ES-I3 (cell line): ENCODE data around the gene RAB6A.
"Not testable (repeated sequence)": the region's sequence is repeated elsewhere in the genome, so short reads cannot be mapped to it uniquely, and the experiment has no call there.

Experiments
- H3K36me3 ChIP-seq: 2 replicates; pipeline ENCODE4 v1.6.1; 2013; ENCODE audit warnings: mild to moderate bottlenecking, low read length, control low read depth, moderate library complexity; ENCODE audit not compliant: insufficient read depth
- H3K4me1 ChIP-seq: 2 replicates; pipeline ENCODE4 v1.6.1; 2013; ENCODE audit warnings: mild to moderate bottlenecking, control low read depth, low read length; ENCODE audit not compliant: insufficient read depth
- H3K9ac ChIP-seq: 2 replicates; pipeline ENCODE4 v1.6.1; 2013; ENCODE audit warnings: low read depth, mild to moderate bottlenecking, low read length, moderate library complexity
- H3K9me3 ChIP-seq: 2 replicates; pipeline ENCODE4 v1.6.1; 2013; ENCODE audit warnings: mild to moderate bottlenecking, low read length, moderate library complexity; ENCODE audit not compliant: control insufficient read depth, insufficient read depth

The RAB6A gene

DNA sequence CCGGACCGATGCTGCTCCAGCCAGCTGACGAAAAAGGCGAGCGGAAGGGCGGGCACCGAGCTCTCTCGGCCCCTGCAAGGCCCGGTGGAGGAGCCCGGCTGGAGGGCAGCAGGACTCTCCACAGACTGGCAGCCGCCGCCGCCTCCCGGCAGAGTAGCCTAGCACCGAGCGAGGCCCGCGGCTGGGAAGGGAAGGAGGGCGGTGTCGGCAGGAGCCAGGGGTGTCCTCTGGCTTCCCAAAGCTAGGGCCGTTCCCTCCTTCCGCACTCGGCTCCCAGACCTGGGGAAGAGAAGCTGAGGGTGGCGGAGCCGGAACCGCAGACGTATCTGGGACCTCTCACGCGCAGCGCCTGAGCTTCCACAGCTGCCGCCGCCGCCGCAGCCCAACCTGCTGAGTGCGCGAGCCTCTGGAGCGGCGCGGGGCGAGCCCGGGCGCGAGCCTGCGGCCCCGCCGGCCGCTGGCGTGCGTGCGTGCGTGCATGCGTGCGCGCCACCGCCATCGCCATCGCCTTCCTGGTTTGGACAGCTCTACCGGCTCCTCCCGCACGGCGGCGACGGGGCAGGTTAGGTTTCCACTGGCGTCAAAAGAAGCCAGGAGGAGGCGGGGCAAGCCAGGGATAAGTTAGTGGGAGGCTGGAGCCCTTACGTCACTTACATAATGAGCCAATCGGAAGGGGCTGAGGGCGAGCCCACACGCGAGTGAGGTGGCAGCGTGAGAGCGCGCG is at the start of gene RAB6A:
TSS of gene RAB6A (minus strand) at position 396 of the 724 bp plus-strand sequence. CDS start 439 bp downstream, outside the sequence.
- H3K36me3 ChIP-seq, result no peaks in the 10 kb centered on the region
- H3K4me1 ChIP-seq, result peaks cover 7% of the 10 kb centered on the region; the same call in 1 of the 2 replicates
- no peaks in the 10 kb centered on the region for H3K9me3 ChIP-seq
- H3K9ac ChIP-seq, result peak within 1 kb of the TSS; percentile 99

DNA sequence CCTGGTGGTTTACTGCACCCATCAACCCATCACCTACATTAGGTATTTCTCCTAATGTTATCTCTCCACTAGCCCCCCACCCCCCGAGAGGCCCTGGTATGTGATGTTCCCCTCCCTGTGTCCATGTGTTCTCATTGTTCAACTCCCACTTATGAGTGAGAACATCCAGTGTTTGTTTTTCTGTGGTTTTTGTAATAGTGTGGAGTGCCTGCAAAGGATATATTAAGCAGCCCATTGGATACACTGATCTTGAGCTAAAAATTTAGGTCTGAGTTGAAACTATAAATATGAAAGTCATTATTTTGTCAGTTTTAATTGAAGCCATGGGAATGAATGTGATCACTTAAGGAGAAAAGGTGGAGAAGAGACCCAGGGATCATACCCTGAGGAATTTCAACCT is 49.8 kb upstream of the RAB6A start:
- H3K36me3 ChIP-seq, result no peaks in the 10 kb centered on the region; the same call in 1 of the 2 replicates
- H3K9ac ChIP-seq, result no peak overlapping the region
- H3K4me1 ChIP-seq, result no peaks in the 10 kb centered on the region
- H3K9me3 ChIP-seq, result no peaks in the 10 kb centered on the region

DNA sequence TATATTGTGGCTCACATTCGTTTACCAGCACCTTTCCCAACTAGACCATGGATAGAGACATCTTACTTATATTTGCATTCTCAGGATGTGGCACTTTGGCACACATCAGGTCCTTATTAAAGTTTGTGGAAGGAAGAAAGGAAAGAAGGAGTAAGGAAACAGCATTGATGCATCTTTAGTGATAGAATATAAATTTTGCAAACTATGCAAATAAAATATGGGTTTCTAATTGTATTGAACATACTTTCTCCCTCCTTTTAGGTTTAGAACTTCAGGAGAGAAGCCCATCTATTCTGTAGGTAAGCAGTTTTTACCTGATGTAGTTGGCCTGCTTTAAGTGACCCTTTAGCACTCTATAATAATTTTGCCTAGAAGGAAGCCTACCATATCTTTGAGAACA is 47.2 kb upstream of the RAB6A start:
- no peaks in the 10 kb centered on the region for H3K4me1 ChIP-seq
- H3K9me3 ChIP-seq, result no peaks in the 10 kb centered on the region
- no peaks in the 10 kb centered on the region; the same call in 1 of the 2 replicates for H3K36me3 ChIP-seq
- H3K9ac ChIP-seq, result no peak overlapping the region

DNA sequence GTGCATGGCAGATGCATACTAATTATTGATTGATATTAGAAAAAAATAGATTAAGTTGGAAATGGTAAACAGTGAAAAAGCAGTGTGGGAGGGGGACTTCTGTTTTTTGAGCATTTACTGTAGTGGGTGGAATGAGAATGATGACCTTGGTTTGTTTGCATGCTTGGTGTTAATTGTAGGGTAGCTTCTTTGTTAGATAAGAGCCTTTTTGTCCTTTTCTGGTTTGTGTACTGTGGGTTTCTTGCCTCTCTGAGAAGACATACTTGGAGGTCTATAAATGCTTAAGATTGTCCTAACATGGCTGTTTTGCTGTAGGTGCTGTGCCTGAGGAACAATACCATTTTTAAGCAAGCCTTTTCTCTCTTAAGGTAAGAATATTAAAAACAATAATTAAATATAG is 43.8 kb upstream of the RAB6A start:
- H3K9me3 ChIP-seq, result no peaks in the 10 kb centered on the region
- H3K36me3 ChIP-seq, result no peaks in the 10 kb centered on the region; the same call in 1 of the 2 replicates
- no peak overlapping the region for H3K9ac ChIP-seq
- no peaks in the 10 kb centered on the region for H3K4me1 ChIP-seq

DNA sequence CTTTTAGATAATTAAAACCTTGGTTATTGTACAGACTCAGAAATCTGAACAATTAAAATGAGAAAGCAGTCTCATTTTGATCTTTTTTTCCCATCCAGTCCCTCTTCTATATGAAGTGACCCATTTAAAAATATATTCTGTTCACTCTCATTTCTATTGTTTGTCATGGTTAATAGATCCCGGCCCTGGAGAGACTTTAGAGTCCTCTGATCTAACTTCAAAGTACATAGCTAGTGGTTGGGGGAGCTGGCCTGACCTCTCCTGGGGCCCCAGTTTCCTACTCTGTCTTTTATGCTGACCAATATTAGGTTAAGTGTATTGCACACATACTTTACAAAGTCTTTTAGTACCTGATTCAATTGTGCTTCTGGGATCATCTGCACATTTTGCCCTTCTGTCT is 40.3 kb upstream of the RAB6A start:
- Histone ChIP-seq H3K9me3 (no peaks in the 10 kb centered on the region), H3K9ac (no peak overlapping the region), H3K4me1 (no peaks in the 10 kb centered on the region), H3K36me3 (no peaks in the 10 kb centered on the region)

DNA sequence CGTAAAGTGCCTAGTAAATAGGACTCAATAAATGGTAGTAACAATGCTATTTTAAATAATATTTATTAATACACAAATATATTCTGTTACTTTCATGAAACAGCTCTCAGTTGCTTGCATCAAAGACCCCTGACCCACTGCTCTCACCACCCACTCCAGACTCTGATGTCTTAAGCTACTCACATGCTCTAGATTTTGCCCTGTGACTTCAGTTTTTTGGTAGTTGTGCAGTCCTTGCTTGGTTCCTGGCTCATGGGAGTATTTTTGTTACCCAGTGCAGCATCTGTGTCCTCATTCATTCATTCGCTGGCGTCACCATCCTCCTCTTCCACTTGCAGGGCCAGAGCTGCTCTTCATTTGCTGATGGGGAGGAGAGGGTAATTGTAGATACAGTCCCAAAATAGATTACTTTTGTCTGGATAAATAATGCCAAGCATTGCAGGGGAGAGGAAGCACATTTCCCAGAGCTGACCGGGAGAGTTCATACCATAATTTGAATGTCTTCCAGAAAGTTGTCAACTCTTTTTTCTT is 39.5 kb upstream of the RAB6A start:
- H3K4me1 ChIP-seq, result no peaks in the 10 kb centered on the region
- no peaks in the 10 kb centered on the region for H3K36me3 ChIP-seq
- no peaks in the 10 kb centered on the region for H3K9me3 ChIP-seq
- H3K9ac ChIP-seq, result no peak overlapping the region

DNA sequence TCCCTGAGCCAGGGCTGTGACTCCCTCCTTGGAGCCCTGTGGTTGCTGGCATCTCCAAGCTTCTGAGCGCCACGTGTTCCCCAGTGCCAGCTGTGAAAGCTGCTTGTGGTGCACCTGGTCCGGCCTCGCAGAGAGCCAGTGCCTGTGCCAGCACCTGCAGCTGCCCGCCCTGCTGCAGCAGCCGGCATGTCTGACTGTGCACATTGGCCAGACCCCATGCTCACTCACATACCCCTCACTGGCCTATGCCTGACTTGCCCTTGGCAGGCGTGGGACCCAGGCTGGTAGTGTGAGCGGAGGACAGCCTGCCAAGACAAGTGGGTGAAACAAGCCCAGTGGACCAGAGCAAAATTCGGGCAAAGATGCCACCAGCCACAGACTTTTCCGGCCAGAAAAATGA is 36.6 kb upstream of the RAB6A start:
- no peaks in the 10 kb centered on the region for H3K9me3 ChIP-seq
- H3K9ac ChIP-seq, result no peak overlapping the region
- no peaks in the 10 kb centered on the region for H3K4me1 ChIP-seq
- H3K36me3 ChIP-seq, result no peaks in the 10 kb centered on the region

DNA sequence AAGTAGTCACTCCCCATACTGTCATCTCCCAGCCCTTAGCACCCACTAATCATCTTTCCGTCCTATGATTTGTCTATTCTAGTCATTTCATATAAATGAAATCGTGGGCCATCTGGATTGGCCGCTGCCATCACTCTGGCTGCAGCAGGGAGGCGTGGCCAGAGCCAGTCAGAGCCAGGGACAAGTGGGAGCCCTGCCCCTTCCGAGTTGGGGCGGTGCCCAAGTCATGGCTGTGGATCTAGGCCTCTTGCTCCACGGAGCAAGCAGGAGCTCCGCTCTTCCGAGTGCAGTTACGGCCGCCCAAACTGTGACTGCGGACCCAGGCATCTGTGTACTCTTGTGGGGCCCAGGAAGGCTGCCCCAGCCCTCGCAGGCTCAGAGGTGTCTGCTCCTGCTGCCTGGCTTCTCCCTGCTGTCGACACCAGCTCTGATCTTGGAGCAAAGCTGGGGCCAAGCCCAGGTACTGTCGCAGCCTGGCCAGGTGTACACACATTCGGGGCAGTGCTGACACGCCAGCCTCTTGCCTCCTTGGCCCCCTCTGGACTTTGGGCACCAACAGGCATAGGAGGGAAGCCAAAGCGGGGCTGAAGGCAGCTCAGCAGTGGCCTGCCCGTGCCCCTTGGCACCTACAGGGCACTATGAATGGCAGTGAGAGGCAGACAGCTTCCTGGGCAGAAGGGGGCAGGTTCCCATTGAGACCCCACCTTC is 35.2 kb upstream of the RAB6A start:
- peaks cover 3% of the 10 kb centered on the region; the same call in 1 of the 2 replicates for H3K4me1 ChIP-seq
- H3K9ac ChIP-seq, result no peak overlapping the region
- no peaks in the 10 kb centered on the region for H3K36me3 ChIP-seq
- no peaks in the 10 kb centered on the region for H3K9me3 ChIP-seq

DNA sequence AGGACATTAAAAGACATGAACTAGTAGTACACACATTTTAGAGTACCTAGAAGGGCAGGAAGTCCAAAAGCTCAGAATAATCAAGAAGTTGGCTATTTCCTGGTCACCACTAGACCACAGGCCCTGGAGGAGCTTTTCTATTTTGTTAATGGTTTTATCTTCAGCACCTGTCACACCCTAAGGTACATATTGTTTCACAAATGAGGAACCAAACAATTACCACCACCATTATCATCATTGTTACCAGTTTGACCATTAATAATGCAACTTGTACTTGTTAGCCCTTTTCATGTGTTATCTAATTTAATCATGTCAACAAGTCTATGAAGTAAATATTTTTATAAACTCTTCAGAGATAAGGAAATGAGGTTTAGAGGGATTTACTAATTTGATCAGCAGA is 31.7 kb upstream of the RAB6A start:
- H3K4me1 ChIP-seq, result peaks cover 3% of the 10 kb centered on the region; the same call in 1 of the 2 replicates

DNA sequence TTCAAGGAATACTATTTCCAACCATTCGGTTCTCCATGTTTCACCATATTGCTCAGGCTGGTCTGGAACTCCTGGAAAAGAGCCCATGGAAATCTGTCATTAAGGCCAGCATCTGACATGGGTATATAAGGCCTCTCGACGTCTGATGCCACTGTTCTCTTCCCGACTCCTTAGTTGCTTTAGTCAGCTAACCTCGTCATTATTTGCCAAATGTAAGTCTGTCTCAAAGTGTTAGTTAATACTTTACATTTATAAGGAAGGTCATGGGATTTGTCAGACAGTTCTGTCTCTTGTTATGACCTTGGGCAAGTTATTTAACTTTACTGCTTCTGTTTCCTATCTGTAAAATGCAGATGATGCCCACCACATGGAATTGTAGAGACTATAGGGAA is 28.4 kb upstream of the RAB6A start:
- Histone ChIP-seq H3K4me1 (peaks cover 3% of the 10 kb centered on the region; the same call in 1 of the 2 replicates), H3K36me3 (no peaks in the 10 kb centered on the region), H3K9ac (no peak overlapping the region), H3K9me3 (no peaks in the 10 kb centered on the region)

More for the DNA sequence above, 31.7 kb upstream of the RAB6A start:
- no peaks in the 10 kb centered on the region for H3K9me3 ChIP-seq
- no peaks in the 10 kb centered on the region for H3K36me3 ChIP-seq
- H3K9ac ChIP-seq, result no peak overlapping the region

DNA sequence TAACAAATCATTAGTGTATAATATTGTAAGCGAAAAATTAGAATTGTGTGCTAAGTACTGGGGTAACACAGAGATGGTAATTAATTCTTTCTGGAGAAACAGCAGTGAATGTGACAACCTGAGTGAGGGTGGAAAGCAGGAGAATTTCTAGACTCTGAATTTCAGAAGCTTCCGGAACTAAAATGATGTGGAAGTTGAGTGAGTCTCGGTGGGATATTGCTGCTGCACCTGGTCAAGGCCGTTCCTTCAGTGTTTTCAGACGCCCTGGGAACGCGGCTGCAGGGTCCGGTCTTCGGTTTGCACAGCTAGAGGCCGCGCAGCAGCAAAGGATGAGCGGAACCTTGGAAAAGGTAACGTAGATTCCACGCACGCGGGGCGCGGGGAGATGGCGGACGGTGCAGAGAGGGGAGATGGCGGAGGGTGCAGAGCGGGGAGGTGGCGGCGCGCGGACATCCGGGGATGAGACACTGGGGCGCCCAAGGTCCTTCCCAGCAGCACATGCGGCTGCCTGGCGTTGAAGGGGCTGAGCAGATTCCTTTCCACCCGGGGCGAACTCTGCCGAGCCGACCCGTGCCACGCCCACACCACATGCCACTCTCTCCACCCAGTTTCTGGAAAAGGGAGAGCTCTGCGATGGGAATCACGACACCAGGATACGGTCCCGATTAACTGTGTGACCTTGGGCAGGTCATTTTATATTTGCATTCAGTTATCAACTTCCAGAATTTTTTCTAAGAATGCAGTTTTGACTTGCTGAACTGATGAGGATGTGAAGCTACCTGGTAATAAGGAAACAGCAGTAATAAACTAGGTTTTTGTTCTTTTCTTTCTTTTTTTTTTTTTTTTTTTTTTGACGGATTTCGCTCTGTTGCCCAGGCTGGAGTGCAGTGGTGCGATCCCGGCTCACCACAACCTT is 27.0 kb upstream of the RAB6A start, which contains the start of gene MRPL48:
TSS of gene MRPL48 (plus strand) at position 232 of the 916 bp plus-strand sequence. CDS start at position 330, 98 bp downstream.
- no peaks in the 10 kb centered on the region for H3K9me3 ChIP-seq
- H3K36me3 ChIP-seq, result no peaks in the 10 kb centered on the region
- H3K9ac ChIP-seq, result peak within 1 kb of the TSS; percentile 84
- peaks cover 15% of the 10 kb centered on the region; the same call in 1 of the 2 replicates for H3K4me1 ChIP-seq

DNA sequence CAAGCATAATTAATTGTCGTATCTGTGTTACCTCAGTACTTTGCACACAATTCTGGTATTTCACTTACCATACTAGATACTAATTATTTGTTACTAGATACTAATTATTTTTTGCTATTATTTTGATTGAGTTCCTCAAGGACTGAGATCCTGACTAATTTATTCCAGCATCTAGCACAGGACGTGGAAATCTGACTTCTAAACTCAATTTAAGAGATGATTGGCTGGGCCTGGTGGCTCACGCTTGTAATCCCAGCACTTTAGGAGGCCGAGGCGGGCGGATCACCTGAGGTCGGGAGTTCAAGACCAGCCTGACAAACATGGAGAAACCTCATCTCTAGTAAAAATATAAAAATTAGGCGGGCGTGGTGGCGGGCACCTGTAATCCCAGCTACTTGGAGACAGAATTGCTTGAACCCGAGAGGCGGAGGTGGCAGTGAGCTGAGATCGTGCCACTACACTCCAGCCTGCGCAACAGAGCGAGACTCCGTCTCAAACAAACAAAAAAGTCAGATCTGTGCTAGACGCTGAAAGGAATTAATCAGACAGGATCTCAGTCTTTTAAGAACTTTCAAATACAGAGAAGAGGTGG is 26.3 kb upstream of the RAB6A start:
- H3K9me3 ChIP-seq, result no peaks in the 10 kb centered on the region
- peak overlapping the region; percentile 84 for H3K9ac ChIP-seq
- peaks cover 14% of the 10 kb centered on the region; the same call in 1 of the 2 replicates for H3K4me1 ChIP-seq
- no peaks in the 10 kb centered on the region for H3K36me3 ChIP-seq

DNA sequence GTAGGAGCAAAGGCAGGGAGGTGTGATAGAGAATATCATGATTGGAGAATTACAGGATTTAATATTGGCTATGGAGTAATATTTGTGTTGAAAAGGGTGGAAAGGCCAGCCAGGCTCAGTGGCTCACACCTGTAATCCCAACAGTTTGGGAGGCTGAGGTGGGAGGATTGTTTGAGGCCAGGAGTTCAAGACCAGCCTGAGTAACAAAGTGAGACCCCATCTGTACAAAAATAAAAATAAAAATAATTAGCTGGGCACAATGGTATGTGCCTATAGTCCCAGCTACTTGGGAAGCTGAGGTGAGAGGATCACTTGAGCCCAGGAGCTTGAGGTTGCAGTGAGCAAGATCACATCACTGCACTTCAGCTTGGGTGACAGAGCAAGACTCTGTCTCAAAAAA is 24.6 kb upstream of the RAB6A start:
- not testable (repeated sequence) for H3K9ac ChIP-seq, H3K9me3 ChIP-seq, H3K36me3 ChIP-seq
- peaks cover 12% of the 10 kb centered on the region; the same call in 1 of the 2 replicates for H3K4me1 ChIP-seq
